ENCODE measurements around the gene KRT15. TPM values are rescaled to one million over a fixed set of nuclear protein-coding genes. Genes with fewer than 3 reads are reported as not detected.

KRT15 gene
- polyA plus RNA-seq, 1 of the 3 experiments (the other 2 are of a cell fraction), result 16.9 TPM

DNA sequence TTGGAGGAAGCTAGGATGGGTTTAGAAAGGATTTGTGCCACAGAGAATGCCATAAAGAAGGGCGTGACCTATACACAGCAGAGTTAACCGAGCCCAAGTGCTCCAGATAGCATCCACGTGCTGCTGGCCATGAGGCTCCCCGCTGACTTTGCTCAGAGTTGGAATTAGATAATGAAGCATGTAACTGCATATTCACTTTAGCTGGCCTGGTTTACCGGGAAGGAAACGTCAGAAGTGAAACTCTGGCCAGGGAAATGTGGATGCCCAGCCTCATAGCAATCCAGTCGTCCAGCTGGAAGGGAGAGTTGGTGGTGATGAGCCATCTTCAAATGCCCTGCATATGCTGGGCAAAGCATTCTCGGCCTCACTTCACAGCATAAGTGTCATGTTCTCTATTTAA lies 43.8 kb downstream of the KRT15 start (continued):
- no peak for TF ChIP-seq RAD21 (IDR thresholded peaks at IDR 0.05; ENCODE audit: low read length)

DNA sequence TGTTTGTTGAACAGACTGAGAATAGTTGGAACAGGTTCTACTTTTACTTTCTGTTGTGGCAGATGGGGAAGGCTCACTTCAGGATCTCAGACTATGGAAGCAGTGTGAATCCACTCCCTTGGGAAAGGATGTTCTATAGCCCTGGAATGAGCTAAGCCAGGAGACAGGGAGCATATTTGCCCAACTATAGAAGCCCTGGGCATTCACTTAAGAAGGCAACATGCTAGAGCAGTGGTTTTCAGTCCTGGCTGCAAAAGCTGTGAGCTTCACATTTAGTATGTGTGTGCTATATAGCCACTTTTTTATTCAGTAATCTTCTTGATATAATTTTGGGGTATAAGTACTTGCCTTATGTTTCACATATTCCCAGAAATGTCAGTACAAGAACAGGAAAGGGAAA lies 50.3 kb downstream of the KRT15 start:
- Histone ChIP-seq H2AFZ (ENCODE audit: low read depth) (no peak overlapping the region), H3K9me2 (no peaks in the 10 kb centered on the region), H3K79me2 (ENCODE audit: insufficient read depth) (no peaks in the 10 kb centered on the region), H4K20me1 (ENCODE audit: insufficient read depth) (no peaks in the 10 kb centered on the region), H3K36me3 (replicated peaks in 1 of 2; ENCODE audit: control insufficient read depth in 1 of 2, insufficient read depth in 2 of 2, low read length in 1 of 2) (no peaks in the 10 kb centered on the region), H3F3A (replicated peaks; ENCODE audit: insufficient read depth) (no peaks in the 10 kb centered on the region), H3K9me3 (no peaks in the 10 kb centered on the region; the same call in 1 of the 2 replicates), H3K4me2 (no peak overlapping the region), H3K27me3 (ENCODE audit: insufficient read depth) (no peaks in the 10 kb centered on the region), H3K9ac (no peak overlapping the region), H3K4me3 (ENCODE audit: low read depth in 2 of 2, low read length in 1 of 2) (no peak overlapping the region), H3K4me1 (ENCODE audit: control insufficient read depth in 1 of 2, insufficient read depth in 2 of 2, low read depth in 1 of 2, low read length in 1 of 2) (peaks cover 11% of the 10 kb centered on the region in 2 experiments; a peak in 2 of 4 replicates), H3K27ac (ENCODE audit: low read depth in 2 of 2, low read length in 1 of 2) (no peak overlapping the region)
- CTCF ChIA-PET, result interaction anchor here (0.7 to 2.4 kb wide), 2 partner anchors 35 to 81 kb away, joined by 3 to 11 read pairs; no protein-coding TSS in a partner anchor
- no peak for DNase-seq
- no peak for TF ChIP-seq EP300 (IDR thresholded peaks at IDR 0.05; ENCODE audit: borderline replicate concordance in 1 of 2, low read depth in 1 of 2, low read length in 1 of 2)
- TF ChIP-seq SMC3 (IDR thresholded peaks at IDR 0.05; ENCODE audit: low read depth, low read length), result no peak
- TF ChIP-seq TAF1 (IDR thresholded peaks at IDR 0.05; ENCODE audit: borderline replicate concordance, low read depth, low read length), result no peak
- TF ChIP-seq, protein P1, sequence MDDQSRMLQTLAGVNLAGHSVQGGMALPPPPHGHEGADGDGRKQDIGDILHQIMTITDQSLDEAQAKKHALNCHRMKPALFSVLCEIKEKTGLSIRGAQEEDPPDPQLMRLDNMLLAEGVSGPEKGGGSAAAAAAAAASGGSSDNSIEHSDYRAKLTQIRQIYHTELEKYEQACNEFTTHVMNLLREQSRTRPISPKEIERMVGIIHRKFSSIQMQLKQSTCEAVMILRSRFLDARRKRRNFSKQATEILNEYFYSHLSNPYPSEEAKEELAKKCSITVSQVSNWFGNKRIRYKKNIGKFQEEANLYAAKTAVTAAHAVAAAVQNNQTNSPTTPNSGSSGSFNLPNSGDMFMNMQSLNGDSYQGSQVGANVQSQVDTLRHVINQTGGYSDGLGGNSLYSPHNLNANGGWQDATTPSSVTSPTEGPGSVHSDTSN (IDR thresholded peaks at IDR 0.05), result no peak
- TF ChIP-seq GABPA (IDR thresholded peaks at IDR 0.05; ENCODE audit: low read depth), result no peak
- no peak for TF ChIP-seq FOXM1 (IDR thresholded peaks at IDR 0.05; ENCODE audit: low read depth)
- TF ChIP-seq, protein P2, sequence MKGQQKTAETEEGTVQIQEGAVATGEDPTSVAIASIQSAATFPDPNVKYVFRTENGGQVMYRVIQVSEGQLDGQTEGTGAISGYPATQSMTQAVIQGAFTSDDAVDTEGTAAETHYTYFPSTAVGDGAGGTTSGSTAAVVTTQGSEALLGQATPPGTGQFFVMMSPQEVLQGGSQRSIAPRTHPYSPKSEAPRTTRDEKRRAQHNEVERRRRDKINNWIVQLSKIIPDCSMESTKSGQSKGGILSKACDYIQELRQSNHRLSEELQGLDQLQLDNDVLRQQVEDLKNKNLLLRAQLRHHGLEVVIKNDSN (IDR thresholded peaks at IDR 0.05; ENCODE audit: borderline replicate concordance, low read depth), result no peak
- TF ChIP-seq TEAD4 (IDR thresholded peaks at IDR 0.05; ENCODE audit: borderline replicate concordance, insufficient read depth), result no peak
- no peak for TF ChIP-seq RXRA (IDR thresholded peaks at IDR 0.05; ENCODE audit: borderline replicate concordance, low read depth)
- TF ChIP-seq, protein P3, sequence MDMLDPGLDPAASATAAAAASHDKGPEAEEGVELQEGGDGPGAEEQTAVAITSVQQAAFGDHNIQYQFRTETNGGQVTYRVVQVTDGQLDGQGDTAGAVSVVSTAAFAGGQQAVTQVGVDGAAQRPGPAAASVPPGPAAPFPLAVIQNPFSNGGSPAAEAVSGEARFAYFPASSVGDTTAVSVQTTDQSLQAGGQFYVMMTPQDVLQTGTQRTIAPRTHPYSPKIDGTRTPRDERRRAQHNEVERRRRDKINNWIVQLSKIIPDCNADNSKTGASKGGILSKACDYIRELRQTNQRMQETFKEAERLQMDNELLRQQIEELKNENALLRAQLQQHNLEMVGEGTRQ (IDR thresholded peaks at IDR 0.05; ENCODE audit: borderline replicate concordance, low read depth, low read length), result no peak
- TF ChIP-seq YY1 (IDR thresholded peaks at IDR 0.05; ENCODE audit: low read depth), result no peak
- no peak for TF ChIP-seq EZH2phosphoT487 (IDR thresholded peaks at IDR 0.05; ENCODE audit: borderline replicate concordance, low read depth)
- no peak for TF ChIP-seq SIN3A (IDR thresholded peaks at IDR 0.05; ENCODE audit: borderline replicate concordance, low read depth, low read length)
- TF ChIP-seq POLR2AphosphoS5 (IDR thresholded peaks at IDR 0.05; ENCODE audit: low read depth, low read length), result no peak
- TF ChIP-seq, protein P4, sequence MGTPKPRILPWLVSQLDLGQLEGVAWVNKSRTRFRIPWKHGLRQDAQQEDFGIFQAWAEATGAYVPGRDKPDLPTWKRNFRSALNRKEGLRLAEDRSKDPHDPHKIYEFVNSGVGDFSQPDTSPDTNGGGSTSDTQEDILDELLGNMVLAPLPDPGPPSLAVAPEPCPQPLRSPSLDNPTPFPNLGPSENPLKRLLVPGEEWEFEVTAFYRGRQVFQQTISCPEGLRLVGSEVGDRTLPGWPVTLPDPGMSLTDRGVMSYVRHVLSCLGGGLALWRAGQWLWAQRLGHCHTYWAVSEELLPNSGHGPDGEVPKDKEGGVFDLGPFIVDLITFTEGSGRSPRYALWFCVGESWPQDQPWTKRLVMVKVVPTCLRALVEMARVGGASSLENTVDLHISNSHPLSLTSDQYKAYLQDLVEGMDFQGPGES (IDR thresholded peaks at IDR 0.05; ENCODE audit: low read depth, low read length), result no peak
- no peak for TF ChIP-seq TCF12 (IDR thresholded peaks at IDR 0.05)
- TF ChIP-seq, protein P5, sequence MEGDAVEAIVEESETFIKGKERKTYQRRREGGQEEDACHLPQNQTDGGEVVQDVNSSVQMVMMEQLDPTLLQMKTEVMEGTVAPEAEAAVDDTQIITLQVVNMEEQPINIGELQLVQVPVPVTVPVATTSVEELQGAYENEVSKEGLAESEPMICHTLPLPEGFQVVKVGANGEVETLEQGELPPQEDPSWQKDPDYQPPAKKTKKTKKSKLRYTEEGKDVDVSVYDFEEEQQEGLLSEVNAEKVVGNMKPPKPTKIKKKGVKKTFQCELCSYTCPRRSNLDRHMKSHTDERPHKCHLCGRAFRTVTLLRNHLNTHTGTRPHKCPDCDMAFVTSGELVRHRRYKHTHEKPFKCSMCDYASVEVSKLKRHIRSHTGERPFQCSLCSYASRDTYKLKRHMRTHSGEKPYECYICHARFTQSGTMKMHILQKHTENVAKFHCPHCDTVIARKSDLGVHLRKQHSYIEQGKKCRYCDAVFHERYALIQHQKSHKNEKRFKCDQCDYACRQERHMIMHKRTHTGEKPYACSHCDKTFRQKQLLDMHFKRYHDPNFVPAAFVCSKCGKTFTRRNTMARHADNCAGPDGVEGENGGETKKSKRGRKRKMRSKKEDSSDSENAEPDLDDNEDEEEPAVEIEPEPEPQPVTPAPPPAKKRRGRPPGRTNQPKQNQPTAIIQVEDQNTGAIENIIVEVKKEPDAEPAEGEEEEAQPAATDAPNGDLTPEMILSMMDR (IDR thresholded peaks at IDR 0.05), result no peak
- POLR2A ChIA-PET, result no interaction called here

Measured in SK-N-SH (cell line).